ENCODE measurements around the gene L3HYPDH.
A peak's percentile ranks its signal among the peaks of the same experiment; 100 is the strongest.
"Not testable (repeated sequence)": the region's sequence is repeated elsewhere in the genome, so short reads cannot be mapped to it uniquely, and the experiment has no call there.

L3HYPDH gene

GRCh38 chr14:59478540-59478939 lies 5.7 kb downstream of the L3HYPDH start:
- DNase-seq (ENCODE audit: low spot score) = no peak

- DNase-seq (ENCODE audit: low spot score) = no peak
Measured at GRCh38 chr14:59475709-59476108, 8.5 kb downstream of the L3HYPDH start.

GRCh38 chr14:59474172-59474571 lies 10.0 kb downstream of the L3HYPDH start:
- no peak for DNase-seq (ENCODE audit: low spot score)

GRCh38 chr14:59465316-59466135 lies 18.7 kb downstream of the L3HYPDH start, which contains the start of gene GPR135:
Gene GPR135 (minus strand): TSS chr14:59465380. CDS start chr14:59465226, 154 bp downstream.
- peak; percentile 15 for DNase-seq (ENCODE audit: low spot score)

GRCh38 chr14:59464486-59465315 lies 19.5 kb downstream of the L3HYPDH start:
- peak; percentile 51 for DNase-seq (ENCODE audit: low spot score)

- no peak for DNase-seq (ENCODE audit: low spot score)
Measured at GRCh38 chr14:59463787-59464485, 20.3 kb downstream of the L3HYPDH start.

- no peak for DNase-seq (ENCODE audit: low spot score)
Measured at GRCh38 chr14:59461891-59462290, 22.3 kb downstream of the L3HYPDH start.

- DNase-seq (ENCODE audit: low spot score) = no peak
Measured at GRCh38 chr14:59460378-59460777, 23.8 kb downstream of the L3HYPDH start.

- no peak for DNase-seq (ENCODE audit: low spot score)
Measured at GRCh38 chr14:59458486-59458885, 25.7 kb downstream of the L3HYPDH start.

- no peak for DNase-seq (ENCODE audit: low spot score)
Measured at GRCh38 chr14:59455411-59455810, 28.8 kb downstream of the L3HYPDH start.

GRCh38 chr14:59454139-59454538 lies 30.1 kb downstream of the L3HYPDH start:
- DNase-seq (ENCODE audit: low spot score) = no peak

- DNase-seq (ENCODE audit: low spot score) = no peak
Measured at GRCh38 chr14:59451849-59452248, 32.4 kb downstream of the L3HYPDH start.

- DNase-seq (ENCODE audit: low spot score) = no peak
Measured at GRCh38 chr14:59450716-59451115, 33.5 kb downstream of the L3HYPDH start.

GRCh38 chr14:59448673-59449072 lies 35.5 kb downstream of the L3HYPDH start:
- not testable (repeated sequence) for DNase-seq (ENCODE audit: low spot score)

- no peak for DNase-seq (ENCODE audit: low spot score)
Measured at GRCh38 chr14:59439256-59439965, 44.8 kb downstream of the L3HYPDH start.

GRCh38 chr14:59438195-59438647 lies 46.0 kb downstream of the L3HYPDH start:
- DNase-seq (ENCODE audit: low spot score) = peak; percentile 6

- no peak for DNase-seq (ENCODE audit: low spot score)
Measured at GRCh38 chr14:59435987-59436386, 48.2 kb downstream of the L3HYPDH start.

GRCh38 chr14:59435101-59435500 lies 49.1 kb downstream of the L3HYPDH start:
- DNase-seq (ENCODE audit: low spot score) = no peak

- DNase-seq (ENCODE audit: low spot score) = no peak
Measured at GRCh38 chr14:59429790-59430189, 54.4 kb downstream of the L3HYPDH start.

- no peak for DNase-seq (ENCODE audit: low spot score)
Measured at GRCh38 chr14:59428581-59429012, 55.6 kb downstream of the L3HYPDH start.

All from SW480 (cell line).